HL-60 (cell line): Measurements from ENCODE around the gene MTCL1.

Source experiments
- GABPA ChIP-seq: IDR thresholded peaks from 2 replicates; pipeline ENCODE4 v1.6.1; 2012; ENCODE audit warnings: low read depth
- TF ChIP-seq, protein P1 (sequence below): IDR thresholded peaks from 2 replicates; pipeline ENCODE4 v1.6.1; 2012; ENCODE audit warnings: low read depth; ENCODE audit not compliant: insufficient replicate concordance

DNA sequence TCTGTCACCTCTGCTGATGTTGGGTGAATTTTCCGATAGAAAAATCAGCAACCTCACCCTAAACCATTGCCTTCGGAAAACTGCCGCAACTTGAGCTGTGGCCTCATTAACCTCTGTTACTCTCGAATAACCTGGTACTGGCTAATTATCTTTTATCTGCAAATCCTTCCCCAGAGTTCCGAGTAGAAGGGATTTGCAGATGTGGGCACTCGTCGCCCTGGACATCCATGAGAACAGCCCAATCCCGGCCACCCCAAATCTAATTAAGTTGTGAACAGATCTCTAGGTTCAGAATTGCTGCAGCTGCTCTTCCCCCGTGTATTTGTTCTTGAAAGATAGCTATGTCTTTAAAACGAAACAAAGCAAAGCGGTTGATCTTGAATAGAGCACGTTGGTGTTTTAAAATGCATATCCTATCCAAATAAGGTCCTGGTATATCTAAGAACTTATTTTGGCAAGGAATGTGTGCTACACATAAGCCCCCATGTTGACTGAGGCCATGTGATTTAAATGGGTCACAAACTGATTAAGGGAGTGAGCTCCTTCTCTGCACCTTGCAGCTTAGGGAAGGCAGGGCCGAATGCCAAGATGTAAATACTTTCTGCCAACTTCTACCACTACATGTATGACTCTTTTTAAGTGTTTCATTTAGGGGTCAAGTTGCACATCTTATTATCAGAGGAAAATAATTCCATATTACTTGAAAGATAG is 88.2 kb downstream of the MTCL1 start:
- TF ChIP-seq, protein P1, sequence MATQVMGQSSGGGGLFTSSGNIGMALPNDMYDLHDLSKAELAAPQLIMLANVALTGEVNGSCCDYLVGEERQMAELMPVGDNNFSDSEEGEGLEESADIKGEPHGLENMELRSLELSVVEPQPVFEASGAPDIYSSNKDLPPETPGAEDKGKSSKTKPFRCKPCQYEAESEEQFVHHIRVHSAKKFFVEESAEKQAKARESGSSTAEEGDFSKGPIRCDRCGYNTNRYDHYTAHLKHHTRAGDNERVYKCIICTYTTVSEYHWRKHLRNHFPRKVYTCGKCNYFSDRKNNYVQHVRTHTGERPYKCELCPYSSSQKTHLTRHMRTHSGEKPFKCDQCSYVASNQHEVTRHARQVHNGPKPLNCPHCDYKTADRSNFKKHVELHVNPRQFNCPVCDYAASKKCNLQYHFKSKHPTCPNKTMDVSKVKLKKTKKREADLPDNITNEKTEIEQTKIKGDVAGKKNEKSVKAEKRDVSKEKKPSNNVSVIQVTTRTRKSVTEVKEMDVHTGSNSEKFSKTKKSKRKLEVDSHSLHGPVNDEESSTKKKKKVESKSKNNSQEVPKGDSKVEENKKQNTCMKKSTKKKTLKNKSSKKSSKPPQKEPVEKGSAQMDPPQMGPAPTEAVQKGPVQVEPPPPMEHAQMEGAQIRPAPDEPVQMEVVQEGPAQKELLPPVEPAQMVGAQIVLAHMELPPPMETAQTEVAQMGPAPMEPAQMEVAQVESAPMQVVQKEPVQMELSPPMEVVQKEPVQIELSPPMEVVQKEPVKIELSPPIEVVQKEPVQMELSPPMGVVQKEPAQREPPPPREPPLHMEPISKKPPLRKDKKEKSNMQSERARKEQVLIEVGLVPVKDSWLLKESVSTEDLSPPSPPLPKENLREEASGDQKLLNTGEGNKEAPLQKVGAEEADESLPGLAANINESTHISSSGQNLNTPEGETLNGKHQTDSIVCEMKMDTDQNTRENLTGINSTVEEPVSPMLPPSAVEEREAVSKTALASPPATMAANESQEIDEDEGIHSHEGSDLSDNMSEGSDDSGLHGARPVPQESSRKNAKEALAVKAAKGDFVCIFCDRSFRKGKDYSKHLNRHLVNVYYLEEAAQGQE = no peak
- TF ChIP-seq GABPA = no peak
